ENCODE data around the gene GRM4.

Gene GRM4

GRCh38 chr6:34082864-34083626, 62.8 kb downstream of the GRM4 start:
- no peak for DNase-seq

- no peak for DNase-seq
These were observed 63.5 kb downstream of the GRM4 start for GRCh38 chr6:34082348-34082747.

GRCh38 chr6:34080357-34080756, 65.5 kb downstream of the GRM4 start:
- DNase-seq: no peak

- no peak for DNase-seq
These were observed 66.0 kb downstream of the GRM4 start for GRCh38 chr6:34079899-34080298.

GRCh38 chr6:34075906-34076305, 70.0 kb downstream of the GRM4 start:
- DNase-seq: no peak

GRCh38 chr6:34074064-34074742, 71.7 kb downstream of the GRM4 start:
- DNase-seq: no peak

GRCh38 chr6:34073540-34073939, 72.3 kb downstream of the GRM4 start:
- DNase-seq: no peak

- DNase-seq: no peak
These were observed 73.2 kb downstream of the GRM4 start for GRCh38 chr6:34072727-34073126.

- DNase-seq: no peak
These were observed 74.0 kb downstream of the GRM4 start for GRCh38 chr6:34071884-34072379.

GRCh38 chr6:34071136-34071883, 74.6 kb downstream of the GRM4 start:
- no peak for DNase-seq

- DNase-seq: no peak
These were observed 75.4 kb downstream of the GRM4 start for GRCh38 chr6:34070315-34071135.

- no peak for DNase-seq
These were observed 77.3 kb downstream of the GRM4 start for GRCh38 chr6:34068462-34069044.

- no peak for DNase-seq
These were observed 78.1 kb downstream of the GRM4 start for GRCh38 chr6:34067814-34068213.

GRCh38 chr6:34066772-34067770, 78.8 kb downstream of the GRM4 start:
- no peak for DNase-seq

- DNase-seq: no peak
These were observed 79.7 kb downstream of the GRM4 start for GRCh38 chr6:34066218-34066571.

- no peak for DNase-seq
These were observed 80.2 kb downstream of the GRM4 start for GRCh38 chr6:34065466-34066217.

- DNase-seq: no peak
These were observed 81.2 kb downstream of the GRM4 start for GRCh38 chr6:34064675-34065074.

- no peak for DNase-seq
These were observed 82.2 kb downstream of the GRM4 start for GRCh38 chr6:34063651-34064050.

GRCh38 chr6:34062815-34063214, 83.1 kb downstream of the GRM4 start:
- DNase-seq: no peak

GRCh38 chr6:34062156-34062555, 83.7 kb downstream of the GRM4 start:
- no peak for DNase-seq
